HG03175 (cell line): ENCODE data around the gene KCNMA1.

Source experiments
- ATAC-seq: cut with Tn5 transposase; IDR thresholded peaks from one replicate; pipeline ENCODE4 v1.9.1; 2021; ENCODE audit warnings: mild to moderate bottlenecking, moderate library complexity; ENCODE audit not compliant: unreplicated experiment

KCNMA1 gene

DNA sequence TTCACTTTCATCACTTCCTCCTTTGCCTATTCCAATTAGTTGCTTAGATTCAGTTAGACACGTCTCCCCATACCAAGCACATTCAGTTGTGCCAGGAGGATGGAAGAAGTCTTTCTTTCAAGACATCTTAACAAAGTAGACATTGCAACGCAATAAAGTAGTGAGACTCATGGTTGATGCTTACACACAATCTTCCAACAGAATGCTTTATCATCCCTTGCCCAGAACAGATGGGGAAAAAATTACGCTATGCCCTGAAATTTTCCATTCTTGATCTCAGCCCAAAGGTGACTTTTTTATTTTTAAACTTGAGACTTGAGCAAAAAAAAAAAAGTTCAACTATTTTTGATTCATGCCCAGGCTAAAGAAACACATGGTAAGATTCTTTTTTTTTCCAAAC, 74.9 kb downstream of the KCNMA1 start:
- ATAC-seq, result no peak

DNA sequence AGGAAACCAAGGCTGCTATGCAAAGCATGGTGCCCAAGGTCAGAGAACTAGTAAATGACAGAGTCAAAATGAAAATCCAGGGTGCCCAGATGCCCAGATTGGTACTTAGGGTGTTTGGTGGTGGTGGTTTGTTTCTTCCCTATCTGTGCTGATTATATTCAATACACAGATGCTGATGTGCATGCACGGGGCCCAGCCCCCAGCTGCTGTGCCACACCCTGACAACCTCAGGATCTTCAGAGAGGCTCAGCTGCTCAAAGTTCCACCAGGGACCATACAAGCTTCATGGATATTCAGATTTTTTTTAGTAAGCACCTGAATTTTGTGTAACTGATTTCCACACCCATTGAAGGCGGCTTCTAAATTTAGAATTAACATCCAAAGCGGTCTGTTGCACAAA, 75.6 kb downstream of the KCNMA1 start:
- ATAC-seq, result no peak

DNA sequence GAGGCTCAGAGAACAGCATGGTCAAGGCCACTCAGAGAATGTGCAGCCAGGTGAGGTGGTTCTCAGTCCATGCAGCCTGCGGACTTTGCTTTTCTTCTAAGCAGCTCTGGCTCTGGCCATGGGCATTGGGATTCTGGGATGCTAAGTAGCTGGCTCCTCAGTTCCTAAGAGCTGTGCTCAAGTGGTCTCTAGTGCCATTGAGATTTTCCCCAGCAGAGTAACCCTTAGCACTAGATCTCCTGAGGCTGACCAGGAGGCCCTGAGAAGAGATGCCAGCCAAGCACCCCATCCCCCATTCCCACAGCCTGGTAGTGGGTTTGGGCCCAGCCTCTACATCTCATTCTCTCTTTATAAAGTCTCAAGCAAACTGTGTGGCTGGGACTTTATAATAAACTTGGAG, 77.1 kb downstream of the KCNMA1 start:
- ATAC-seq, result no peak

DNA sequence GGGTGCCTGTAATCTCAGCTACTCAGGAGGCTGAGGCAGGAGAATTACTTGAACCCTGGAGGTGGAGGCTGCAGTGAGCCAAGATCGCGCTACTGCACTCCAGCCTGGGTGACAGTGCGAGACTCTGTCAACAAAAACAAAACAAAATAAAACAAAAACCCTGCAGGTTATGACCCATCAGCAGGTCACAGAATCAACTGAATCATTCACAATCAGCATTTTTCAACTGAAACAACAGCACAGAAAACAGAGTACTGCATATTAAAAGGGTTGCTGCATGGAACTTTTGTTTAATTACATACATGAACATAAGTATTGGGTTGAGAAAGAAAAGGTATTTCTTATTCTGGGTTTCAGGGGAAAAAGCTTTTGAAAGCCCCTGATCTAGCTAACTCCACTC, 77.6 kb downstream of the KCNMA1 start:
- ATAC-seq, result no peak

DNA sequence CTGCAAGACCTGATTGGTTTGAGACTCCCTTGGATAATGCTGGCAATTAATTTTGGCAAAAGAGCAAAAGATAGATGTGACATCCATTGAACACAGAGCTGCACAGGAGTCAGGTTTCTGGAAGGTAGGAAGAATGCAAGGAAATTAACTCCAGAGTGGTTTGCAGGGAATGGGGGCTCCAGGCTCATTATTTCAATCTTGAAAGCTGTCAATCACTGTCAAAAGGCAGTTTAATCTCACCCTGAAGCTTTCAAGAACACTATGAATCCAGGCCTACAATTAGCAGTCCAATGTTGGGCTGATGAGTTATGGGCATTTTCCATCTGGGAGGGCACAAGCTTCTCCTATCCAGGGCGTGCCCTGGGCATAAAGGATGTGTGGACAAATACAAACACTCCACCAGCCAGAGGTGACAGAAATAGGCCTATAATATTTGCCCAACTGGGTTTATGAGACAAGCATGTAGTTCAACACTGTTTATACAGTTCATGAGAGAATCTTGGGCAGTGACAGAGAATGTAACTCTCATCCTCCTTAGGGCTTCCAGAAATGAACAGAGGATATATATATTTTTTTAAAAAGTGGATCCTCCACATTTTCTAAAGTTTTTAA, 80.5 kb downstream of the KCNMA1 start:
- ATAC-seq, result no peak

DNA sequence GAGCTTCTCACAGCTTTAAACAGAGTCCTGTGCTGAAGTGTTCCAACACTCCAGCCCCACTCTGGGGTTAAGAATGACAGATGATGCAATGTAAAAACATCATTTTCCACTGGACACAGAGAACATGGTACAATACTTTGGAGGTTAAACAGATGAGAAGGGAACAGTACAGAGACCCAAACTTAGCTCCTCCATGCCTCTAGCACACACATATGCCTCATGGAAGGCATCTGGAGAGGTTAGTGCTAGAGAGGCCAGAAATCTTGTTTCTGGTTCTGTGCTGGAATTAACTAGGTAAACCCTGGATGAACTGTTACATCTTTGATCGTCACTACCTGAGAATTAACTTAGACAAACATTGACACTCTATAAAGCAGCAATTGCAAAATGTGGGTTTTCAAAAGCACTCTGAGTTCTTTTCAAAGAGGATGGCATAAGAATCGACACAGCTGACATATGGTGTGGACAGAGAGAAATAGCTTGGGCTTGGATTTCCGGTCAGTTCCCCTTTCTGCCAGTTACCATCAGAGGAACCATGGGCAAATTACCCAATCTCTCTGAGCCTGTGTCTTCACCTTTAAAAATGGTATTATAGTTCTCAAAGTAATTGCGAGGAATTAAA, 81.9 kb downstream of the KCNMA1 start:
- no peak for ATAC-seq

DNA sequence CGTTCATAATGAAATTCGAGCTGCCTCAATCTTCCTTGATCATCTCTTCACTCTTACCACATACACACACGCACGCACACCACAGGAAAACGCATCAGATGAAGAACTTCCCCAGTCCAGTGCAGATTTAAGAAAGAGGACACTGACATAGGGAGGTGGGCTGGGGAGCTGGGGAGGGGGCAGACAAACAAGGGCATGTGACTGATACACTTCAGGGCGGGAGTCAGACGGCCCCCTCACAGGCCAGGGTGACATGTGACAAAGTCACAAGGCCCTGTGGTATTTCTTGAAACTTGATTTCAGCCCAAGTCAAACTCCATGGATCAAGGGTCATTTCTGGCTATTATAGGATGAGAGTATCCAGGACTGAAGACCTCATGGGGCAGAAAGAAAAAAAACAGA, 82.6 kb downstream of the KCNMA1 start:
- ATAC-seq, result no peak

DNA sequence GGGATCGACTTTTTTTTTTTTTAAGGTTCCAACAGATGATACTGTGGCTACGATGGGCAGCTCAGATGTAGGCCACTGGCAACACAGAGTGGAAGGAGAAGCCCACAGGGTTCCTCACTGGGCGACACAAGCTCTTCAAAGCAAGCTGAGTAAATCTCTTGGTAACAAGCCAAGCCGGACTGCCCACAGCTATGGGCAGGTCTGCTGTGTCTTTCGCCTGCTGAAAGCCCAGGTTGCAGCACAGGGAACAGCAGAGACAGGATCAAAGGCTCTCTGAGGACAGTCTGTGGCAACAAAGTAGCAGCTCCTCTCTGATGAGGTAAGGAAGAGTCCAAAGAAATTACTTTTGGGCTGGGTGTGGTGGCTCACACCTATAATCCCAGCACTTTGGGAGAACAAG, 83.6 kb downstream of the KCNMA1 start:
- no peak for ATAC-seq

DNA sequence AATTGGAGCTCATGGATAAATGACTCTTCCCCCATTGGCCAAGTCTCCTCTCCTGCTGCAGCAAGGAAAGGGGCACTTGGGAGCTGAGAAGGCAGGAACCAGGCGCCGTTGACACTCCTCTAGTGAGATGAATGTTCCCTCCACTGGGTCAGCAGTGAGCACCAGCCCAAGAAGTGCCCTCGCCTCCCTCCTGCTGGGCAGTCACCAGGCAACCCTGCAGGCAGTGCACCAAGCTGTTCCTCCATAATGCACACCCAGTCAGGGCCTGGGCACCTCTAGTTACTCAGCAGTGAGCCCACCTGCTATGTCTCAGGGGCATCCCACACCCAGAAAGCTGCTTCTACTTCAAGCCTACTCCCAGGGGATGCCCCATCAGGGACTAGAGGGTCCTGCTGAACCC, 84.3 kb downstream of the KCNMA1 start:
- no peak for ATAC-seq

DNA sequence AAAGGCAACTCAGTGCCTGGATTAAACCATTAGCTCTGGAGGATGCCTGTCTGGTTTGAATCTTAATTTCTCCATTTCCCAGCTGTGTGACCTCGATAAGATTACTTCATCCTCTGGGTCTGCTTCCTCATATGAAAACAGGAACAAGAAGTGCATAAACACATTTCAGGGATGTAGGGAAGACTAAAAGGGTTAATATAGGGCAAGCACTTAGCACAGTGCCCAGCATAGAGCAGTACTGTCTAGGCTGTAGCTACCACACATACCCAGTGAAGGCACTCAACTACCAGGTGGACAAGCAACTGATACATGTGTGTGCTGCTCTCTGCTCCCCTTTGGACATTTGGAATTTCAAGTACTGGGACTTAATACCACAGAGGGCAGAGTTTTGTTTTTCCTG, 85.4 kb downstream of the KCNMA1 start:
- ATAC-seq, result no peak

DNA sequence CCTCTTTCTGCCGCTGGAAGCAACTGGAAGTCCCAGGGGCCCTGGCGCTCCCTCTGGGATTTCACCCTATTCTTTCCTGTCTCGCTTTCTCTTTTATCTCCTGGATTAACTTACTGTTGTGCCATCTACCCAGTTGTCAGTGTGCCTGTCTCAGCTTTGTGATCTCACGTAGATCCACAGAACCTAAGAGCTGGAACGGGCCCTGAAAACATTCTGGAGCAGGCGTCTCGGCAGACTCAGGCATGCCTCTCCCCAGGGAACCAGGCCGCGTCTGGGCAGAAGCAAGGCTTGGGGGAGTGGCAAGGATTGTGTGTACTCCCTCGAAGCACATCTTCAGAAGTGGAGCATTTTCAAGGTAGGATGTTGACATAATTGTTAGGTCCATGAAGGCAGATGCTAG, 87.2 kb downstream of the KCNMA1 start:
- no peak for ATAC-seq

DNA sequence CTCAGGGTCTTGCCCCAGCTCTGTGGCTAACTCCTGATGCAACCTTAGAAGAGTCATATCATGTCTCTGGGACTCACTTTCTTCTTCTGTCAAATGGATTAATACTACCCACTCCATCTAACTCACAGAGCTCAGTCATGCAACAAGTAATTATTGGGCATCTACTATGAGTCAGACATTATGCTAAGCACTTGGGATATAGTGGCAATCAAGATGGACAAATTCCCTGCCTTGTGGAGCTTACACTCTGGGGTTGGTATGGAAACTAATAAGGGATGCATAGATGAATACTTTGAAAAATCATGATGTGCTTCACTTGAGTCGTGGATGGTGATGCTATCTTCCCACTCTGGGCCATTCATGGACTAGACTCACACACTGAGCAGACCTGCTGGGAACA, 88.9 kb downstream of the KCNMA1 start:
- ATAC-seq, result no peak

DNA sequence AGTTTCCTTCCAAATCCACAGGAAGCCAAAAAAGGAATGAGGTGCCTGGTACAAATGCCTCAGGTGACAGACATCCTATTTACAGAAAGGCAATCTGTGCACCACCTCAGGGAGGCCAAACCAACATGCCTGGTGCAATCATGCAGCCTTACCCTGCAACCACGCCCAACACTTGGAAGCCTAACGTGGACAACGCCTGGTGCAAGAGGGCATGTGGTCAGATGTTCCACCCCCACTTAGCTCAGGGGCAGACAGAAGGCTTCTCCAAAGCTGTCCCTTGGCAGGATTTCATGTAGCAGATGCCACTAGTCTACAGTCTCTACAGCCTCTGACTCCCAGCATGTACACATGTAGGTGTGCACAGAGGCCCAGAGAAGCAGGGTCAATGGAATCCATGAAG, 89.5 kb downstream of the KCNMA1 start:
- no peak for ATAC-seq

DNA sequence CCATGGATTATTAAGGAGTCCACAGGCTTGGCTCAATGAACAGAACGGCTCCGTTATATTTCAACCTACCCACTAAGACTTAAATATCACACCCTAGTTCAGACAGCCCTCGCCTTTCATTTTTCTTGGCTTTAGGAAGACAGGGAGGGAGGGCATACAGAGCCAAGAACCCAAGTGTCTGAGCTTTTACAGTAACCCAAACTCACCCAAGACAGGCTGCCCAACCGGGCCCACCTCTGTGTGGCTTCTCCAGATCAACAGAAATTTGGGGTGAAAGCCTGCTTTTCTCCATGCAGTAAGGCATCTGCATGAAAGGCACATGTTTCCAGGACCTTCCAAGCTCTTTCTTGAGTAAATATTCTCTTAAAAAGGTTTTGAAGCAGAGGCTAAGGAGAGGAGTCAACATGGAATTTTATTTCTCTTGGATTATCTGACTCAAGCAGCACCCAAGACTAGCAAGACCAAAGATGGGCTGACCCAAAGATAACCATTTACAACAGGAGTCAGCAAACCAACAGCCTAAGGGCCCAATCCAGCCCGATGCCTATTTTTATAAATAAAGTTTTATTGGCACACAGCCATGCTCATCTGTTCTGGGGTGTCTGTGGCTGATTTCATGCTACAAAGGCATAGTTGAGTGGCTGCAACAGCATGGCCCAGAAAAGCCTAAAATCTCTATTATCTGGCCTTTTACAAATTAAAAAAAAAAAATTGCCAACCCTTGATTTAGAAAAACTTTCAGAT, 90.1 kb downstream of the KCNMA1 start:
- no peak for ATAC-seq

DNA sequence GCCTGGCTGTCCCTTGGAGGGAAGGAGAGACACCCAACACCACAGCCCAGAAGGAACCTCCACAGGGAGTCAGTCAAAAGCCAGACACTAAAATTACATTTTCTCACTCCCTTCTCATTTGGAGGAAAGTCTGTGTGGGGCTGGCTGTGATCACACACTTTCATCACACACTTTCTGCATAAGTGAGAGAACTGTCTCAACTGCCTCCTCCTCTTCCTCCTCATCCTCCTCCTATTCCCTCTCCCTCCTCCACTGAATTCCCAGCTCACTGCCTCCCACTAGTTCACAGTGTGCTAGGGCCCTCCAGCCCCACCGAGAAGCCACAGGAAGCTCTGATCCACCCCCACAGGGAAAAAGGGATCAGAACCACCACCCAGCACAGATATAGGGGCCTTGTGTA, 91.6 kb downstream of the KCNMA1 start:
- no peak for ATAC-seq

DNA sequence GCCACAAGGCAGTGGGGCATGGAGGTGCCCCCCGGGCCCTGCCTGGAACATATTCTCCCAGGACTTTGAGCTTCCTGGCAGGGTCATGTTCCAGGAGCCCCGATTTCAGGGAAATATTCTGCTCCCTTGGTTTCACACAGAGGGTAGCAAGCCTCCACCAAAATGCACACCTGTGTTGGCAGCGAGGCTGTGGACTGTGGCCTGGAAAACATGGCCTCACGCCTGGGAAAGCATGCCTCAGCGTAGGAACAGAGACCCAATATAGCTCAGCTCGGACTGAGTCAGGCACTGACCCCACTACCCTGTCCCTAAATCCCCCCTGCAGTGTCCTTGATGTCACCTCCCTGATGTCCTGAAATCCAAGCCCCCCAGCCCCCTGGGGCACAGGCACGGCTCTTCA, 92.0 kb downstream of the KCNMA1 start:
- ATAC-seq, result no peak

DNA sequence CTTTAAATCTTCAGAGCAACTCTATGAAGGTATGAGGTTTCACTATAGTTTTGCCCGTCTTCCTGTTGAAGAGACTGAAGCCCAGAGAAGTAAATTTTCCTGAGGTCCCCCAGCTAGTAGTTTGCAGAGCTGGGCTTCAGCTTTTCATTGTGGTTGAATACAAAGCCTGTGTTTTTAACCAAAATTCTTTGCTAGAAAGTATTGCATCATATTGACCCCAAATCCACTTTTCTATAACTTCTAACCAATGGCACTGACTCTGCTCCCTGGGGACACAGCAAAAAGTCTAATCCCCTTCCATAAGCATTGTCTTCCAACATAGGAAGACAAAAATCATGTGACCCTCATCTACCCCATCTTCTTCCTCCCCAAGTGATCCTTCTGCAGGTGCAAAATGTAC, 93.0 kb downstream of the KCNMA1 start:
- no peak for ATAC-seq

DNA sequence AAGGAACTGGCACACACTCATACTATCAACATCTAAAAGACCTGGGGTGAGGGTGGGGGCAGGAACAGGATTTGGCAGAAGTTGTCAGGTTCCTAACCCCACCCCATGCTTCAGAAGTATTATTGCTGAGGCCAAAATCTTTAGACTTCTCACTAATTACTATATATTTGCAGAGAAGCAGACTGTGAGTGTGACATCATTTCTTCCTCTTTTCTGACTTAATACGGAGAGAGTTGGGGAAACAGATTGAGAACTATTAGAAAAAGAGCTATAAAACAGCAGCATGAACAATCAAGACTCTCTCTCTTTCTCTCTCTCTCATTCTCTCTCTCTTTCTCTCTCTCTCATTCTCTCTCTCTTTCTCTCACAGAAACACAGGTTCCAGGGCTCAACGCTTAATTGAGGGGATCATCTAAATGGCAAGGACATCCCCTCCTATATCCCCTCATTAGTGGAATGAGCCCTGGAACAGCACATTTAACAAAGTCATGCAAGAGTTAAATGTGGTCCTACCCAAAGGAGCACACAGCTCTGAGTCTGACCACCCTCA, 94.8 kb downstream of the KCNMA1 start:
- ATAC-seq, result no peak

DNA sequence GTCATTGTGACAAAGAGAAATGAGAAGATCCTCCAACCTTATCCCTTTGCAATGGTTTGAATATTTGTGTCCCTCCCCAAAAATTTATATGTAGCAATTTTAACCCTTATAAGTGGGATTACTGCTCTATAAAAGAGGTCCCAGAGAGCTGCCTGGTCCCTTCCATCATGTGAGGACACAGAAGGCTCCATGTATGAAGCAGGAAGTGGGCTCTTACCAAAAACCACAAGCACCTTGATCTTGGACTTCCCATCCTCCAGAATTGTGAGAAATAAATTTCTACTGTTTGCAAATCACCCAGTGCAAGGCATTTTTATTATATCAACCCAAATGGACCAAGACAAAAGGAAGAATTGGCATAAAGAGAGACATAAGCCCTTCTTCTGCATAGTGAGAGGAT, 95.7 kb downstream of the KCNMA1 start:
- ATAC-seq, result no peak

DNA sequence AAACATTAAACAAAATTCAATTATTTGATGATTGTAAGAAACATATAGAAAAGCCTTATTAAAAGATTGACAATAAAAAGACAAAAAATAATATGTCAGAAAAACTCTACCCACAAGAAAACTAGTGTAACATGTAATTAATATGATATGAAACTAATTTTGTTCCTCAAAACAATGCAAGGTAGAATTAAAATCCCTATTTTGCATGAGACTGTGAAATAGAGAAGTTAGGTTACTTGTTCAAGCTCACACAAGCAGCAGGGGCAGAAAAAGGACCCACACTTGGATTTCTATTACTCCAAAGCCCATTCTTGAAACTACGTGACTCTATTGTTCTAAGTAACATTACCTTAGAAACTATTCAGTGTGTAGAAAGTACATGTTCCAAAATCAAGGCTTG, 96.4 kb downstream of the KCNMA1 start:
- no peak for ATAC-seq

DNA sequence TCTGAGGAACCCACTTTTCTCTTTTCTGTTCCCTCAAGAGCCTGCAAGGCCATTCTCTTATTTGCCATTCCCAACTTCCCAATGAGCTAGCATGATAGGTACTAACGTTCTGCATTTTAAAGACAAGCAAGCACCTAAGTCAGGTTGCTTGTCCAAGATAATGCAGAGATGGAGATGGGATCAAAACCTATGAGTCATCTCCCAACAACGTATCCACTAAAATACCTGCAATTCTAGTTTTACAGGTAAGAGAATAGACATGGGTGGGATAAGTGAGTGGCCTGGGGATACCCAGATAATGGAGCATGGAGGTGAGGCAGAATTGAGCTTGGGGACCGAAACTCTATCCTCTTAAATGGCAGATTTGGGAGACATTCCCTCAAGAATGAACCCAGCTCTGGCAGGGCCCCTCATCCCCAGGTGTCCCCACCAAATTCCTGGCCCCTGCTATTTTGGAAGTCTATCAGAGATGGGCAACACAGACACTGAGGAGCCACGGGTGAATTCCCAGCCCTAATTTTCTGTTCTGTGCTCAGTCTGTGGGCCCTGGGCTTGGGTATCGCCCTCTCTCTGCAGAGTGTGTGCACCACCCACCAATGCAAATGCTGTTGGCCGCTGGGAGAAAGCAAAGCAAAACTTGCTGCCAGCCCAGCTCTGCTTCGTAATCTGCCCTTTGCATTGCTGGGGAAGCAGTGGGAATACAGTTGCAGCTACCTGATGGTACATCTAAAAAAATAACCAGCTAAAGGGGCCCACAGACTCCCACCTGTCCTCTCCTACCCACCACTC, 98.3 kb downstream of the KCNMA1 start:
- ATAC-seq, result no peak
